Hematopoietic multipotent progenitor cell (in vitro differentiated cells): ENCODE results near the gene SLC37A1. TPM values are rescaled to one million over a fixed set of nuclear protein-coding genes. Genes with fewer than 3 reads are reported as not detected.

ENCODE experiments used
- DNase-seq, 3 donors: peaks; one replicate each; pipeline ENCODE4 v3.0.0-alpha.2; 2011 to 2015; ENCODE audit warnings: low read depth in 2 of 3, low spot score in 2 of 3
- total RNA-seq: library from RNA; depleted of rRNA; stranded (reverse); fragments of >200 nt; gene quantifications from one replicate; pipeline ENCODE4 v1.2.3, GENCODE V29; 2012

The SLC37A1 gene
- total RNA-seq, 1 donor: 50.9 TPM

GRCh38 chr21:42570362-42570761 lies 56.7 kb downstream of the SLC37A1 start:
- no peak for DNase-seq

DNA sequence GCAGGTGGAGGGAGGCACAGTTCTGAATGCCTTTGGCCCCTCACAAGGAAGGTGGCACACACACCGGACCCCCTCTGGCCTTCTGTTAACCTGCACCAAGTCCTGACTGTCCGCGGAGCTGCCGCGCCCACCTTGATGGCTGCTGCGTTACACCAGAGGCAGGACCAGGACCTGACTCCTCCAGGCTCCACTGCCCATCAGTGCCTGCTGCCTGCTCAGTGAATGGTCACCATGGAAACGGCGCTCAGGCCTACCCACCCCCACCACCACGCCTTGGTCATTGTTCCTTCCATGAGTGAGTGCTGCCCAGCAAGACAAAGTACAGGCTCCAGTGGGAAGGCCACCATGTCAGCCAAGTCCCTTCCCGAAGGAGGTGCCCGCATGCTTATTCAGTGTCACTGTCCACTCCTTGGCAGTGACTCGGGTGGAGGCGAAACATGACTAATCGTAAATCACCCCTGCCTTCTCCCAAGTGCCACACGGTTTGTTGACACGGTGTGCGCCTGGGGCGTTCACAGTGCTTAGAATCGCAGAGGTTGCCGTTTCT lies 57.3 kb downstream of the SLC37A1 start:
- DNase-seq: no peak

DNA sequence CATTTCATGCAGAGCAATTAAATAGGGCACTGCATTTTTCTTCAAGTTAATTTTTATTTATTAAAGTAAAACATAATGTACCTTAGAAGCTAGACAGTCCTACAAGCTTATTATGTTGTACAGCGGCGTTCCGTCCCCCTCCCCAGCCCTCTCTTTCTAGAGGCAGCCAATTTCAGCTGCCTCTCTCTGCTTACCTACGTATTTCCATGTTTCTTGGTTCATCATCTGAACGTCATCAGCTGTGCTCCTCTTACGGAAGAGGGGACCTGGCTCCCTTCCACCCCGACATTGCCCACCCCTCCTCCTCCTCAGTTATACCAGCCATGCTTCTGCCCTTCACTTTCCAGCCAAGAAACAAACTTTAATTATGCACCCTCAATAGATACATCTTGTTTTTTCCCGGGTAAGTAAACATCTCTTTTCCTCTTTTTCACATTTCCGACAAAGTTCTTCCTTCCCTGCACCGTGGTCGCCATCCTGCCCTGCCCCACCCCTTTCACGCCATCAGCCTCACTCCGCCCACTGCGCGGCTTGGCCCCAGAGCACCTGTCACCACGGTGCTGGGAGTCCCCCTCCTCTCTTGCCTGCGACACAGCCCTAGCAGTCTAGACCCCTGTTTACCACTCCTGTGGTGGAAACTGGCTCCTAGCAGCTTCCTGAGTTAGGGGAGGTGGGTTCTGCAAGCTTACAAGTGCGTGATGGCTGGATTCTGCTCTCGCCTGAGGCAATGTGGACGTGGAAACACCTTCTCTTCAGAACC lies 57.9 kb downstream of the SLC37A1 start:
- DNase-seq: no peak

DNA sequence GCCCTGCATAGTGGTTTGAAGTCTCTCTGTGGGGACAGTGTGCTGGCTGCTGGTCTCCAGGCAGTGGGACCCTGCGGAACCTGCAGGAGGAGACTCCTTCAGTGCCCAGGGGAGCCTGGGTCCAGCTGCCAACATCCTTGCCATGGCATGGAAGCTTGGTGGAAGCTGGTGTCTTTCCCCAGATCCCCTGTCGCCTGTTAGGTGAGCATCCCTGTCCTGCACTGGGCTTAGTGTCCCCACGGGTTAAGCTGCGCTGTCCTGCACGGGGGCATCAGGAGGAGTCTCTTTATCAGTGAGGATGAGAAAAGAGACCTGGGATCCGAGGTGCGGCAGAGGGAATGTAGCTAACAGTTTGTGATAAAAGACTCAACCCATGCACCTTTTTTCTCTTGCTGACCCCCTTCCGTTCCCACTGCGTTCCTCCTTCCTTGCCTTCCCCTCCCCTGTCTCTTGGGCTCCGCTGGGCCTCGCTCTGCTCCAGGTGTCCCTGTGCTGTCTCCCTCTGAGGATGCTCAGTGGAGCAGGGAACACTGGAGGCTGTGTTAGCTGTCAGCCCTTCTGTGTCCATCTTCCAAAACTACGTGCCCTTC lies 59.3 kb downstream of the SLC37A1 start:
- no peak for DNase-seq

DNA sequence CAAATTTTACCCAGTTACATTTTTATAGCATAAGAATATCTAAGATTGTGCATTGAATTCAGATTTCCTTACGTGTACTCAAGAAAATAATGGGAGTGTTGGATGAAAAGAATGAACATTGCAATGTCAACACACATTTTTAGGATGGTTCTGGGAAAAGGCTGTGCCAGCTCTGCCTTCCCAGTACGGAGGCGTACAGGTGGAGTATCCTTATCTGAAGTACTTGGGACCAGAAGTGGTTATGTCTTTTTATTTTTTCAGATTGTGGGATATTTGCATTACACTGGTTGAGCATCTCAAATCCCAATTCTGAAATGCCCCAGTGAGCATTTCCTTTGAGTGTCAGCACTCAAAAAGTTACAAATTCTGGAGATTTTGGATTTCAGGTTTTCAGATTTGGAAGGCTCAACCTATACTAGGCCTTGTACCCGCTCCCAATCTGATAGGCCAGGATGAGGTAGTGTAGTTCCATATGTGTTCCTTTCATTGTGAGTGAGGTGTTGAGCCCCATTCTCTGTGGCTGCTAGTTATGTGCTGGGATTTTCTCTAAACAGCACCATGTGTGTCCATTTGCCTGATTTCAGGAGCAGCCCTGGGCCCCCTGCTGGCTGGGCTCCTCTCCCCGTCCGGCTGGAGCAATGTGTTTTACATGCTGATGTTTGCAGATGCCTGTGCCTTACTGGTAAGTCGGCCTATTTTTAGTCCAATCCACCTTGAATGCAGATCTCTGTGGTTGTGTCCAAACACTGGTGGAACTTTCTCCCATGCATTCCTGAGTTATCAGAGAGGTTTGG lies 60.8 kb downstream of the SLC37A1 start:
- no peak for DNase-seq

DNA sequence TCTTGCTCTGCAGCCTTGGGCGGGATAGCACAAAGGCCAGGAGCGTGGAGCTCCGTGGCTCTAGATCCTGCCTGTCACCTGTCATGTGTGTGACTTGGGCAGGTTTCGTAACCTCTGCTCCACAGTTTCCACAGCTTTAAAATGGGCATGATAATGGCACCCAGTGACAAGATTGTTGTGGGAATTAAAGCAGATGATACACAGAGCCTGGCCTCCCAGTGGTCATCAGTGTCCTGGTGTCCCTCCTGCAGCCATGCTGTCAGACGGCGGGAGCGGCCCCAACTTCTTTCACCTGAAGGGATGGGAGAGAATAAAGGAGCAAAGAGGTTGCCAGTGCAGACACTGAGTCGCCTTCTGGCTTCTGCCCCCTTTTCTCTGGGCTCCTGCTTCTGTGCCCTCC lies 61.5 kb downstream of the SLC37A1 start:
- no peak for DNase-seq

DNA sequence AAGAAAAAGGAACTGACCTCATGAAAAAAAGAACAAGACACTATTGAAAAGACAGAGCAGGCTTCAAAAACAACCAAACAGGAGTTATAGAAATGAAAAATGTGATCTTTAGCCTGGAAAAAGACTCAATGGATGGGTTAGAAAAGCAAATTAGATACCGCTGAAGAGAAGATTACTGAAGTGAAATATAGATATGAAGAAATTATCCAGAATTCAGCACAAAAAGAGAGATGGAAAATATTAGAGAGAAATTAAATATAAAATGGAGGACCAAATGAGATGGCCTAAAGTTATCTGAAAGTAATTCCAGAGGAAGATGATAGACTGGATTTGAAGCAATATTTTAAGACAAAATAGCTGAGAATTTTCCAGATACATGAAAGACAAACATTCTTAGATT lies 63.0 kb downstream of the SLC37A1 start:
- no peak for DNase-seq

DNA sequence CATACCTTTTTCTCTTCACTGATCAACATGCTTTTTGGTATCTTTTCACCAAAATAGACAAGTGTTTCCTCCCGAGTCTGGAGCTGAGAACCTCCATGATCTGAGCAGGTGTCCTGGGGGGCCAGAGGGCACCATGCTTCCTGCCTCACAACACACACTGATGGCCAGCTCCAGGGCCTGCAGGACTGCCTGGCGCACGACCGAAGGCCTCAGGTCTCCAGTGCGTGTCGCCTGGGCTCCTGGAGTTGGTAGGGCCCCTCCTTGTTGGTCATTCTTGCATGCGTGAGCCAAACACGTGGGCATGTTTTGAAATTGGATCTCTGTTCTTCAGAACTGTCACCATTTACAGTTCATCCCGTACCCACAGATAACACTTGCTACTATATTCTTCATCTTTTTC lies 64.4 kb downstream of the SLC37A1 start:
- no peak for DNase-seq

DNA sequence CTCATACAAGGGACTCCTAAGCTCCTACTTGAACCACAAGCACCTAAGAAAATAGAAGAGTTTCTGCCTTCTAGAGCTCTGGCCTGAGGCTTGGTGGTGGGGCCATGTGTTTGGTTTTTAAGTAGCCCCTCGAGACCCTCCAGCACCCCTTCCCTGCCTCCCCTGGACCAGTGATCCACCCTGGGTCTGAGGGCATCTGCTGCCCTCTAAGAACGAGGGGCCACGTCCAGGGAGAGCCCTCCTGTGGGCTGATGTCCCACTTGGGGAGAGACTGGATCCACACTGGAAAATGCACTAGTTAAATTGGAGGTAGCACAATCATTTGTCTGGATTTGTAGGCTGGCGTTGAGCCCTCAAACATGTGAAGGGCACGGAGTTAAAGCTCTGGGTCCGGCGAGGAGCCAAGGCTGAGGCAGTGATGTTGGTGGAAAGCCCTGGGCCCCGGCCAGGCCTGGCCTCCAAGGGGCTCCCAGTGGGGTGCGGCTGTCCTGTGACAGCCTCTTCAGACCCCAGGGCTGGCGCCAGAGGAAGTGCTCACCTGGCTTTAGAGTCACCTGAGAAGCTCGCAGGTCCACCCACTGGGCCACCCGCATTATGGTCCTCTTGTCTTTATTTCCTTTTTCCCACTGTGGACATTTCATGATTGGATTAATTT lies 65.2 kb downstream of the SLC37A1 start:
- no peak for DNase-seq

- no peak for DNase-seq
These were observed 65.9 kb downstream of the SLC37A1 start for GRCh38 chr21:42579456-42580075.

- no peak for DNase-seq
These were observed 66.6 kb downstream of the SLC37A1 start for GRCh38 chr21:42580076-42580792.

- DNase-seq: no peak
These were observed 67.2 kb downstream of the SLC37A1 start for GRCh38 chr21:42580793-42581321.

DNA sequence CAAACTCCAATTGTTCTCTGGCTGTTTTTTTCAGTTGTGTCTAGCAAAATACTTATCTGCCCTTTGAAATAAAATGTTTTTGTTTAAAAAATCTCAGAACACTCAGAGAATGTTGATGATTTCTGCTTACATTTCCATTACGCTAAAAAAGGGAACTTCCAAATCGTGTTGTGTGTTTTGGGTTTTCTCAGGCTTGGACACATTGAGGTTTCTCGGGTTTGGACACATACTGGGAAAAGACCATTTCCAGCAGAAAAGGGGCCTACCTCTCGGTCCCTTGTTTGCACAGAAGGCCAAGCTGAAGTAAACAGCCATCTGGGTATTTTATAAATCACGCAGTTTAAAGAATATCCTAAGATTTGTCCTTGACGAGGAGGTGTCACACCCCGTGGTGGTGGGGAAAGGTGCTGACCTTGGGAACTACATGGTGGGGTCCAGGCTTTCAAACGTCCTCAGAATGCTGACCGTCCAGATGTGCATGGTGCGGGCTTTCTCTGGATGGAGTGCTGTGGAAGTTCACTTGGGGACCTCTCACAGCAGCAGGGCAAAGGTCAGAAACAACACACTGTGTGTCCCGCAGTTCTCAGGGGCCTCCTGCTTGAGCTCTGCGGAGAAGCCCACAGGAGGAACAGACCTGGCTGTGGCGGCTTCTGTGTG lies 67.8 kb downstream of the SLC37A1 start:
- no peak for DNase-seq

DNA sequence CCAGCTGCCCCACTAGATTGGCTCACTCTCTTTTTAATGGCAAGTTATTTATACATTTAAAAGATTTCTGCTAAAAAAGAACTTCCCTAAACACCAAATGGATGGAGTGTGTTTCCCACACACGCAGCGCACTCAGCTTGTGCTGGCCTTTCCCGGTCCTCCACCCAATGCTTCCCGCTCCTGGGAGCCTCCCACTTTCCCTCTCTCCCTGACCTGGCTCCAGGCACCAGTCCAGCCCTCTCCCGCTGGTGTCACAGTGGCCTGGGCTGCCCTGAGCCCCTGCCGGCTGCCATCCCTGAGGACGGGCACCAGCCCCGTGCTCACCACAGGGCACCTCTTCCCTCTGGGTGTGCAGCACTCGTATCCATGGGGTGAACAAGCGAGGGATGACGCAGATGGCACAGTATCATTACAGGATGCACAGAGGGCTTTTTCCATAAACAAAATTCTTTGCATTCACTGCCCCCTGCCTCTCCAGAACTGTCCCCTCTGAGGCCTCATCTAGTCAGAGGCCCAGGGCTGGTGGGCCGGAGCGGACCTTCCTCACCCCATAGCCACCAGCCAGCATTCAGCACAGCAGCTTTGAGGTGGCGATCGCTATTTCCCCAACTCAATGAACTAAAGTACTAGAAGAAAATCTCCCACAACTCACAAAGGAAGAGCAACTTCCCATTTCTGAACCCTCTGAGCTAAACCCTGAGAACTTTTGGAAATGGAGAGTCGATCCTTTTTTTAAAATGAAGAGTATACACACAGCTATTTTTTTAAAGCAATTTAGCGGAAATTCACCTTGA lies 68.5 kb downstream of the SLC37A1 start:
- no peak for DNase-seq

- no peak for DNase-seq
These were observed 69.3 kb downstream of the SLC37A1 start for GRCh38 chr21:42582787-42583476.

GRCh38 chr21:42583477-42584295 lies 70.0 kb downstream of the SLC37A1 start:
- no peak for DNase-seq

DNA sequence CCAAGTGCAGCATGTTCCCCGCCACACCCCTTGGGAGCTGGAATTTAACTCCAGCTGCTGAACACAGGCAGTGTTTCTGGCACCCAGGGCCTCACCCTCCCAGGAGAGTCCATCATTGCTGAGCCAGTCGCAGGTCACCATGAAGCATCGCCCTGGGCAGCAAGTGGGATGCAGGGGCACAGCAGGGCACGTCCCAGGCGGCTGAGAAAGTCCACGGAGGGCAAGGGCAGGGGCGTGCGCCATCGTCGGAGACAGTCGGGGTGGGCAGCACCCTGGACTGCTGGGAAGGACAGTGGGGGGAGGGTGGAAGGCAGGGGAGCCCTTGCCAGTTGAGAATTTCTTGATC lies 70.6 kb downstream of the SLC37A1 start:
- no peak for DNase-seq
